Middle frontal gyrus (tissue), 1 donor: ENCODE results near the gene ZNF213.

Experiments
- DNase-seq: peaks from one replicate; pipeline ENCODE4 v3.0.0-alpha.2; 2015; ENCODE audit warnings: low spot score; ENCODE audit errors: extremely low spot score

Gene ZNF213, protein sequence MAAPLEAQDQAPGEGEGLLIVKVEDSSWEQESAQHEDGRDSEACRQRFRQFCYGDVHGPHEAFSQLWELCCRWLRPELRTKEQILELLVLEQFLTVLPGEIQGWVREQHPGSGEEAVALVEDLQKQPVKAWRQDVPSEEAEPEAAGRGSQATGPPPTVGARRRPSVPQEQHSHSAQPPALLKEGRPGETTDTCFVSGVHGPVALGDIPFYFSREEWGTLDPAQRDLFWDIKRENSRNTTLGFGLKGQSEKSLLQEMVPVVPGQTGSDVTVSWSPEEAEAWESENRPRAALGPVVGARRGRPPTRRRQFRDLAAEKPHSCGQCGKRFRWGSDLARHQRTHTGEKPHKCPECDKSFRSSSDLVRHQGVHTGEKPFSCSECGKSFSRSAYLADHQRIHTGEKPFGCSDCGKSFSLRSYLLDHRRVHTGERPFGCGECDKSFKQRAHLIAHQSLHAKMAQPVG

DNA sequence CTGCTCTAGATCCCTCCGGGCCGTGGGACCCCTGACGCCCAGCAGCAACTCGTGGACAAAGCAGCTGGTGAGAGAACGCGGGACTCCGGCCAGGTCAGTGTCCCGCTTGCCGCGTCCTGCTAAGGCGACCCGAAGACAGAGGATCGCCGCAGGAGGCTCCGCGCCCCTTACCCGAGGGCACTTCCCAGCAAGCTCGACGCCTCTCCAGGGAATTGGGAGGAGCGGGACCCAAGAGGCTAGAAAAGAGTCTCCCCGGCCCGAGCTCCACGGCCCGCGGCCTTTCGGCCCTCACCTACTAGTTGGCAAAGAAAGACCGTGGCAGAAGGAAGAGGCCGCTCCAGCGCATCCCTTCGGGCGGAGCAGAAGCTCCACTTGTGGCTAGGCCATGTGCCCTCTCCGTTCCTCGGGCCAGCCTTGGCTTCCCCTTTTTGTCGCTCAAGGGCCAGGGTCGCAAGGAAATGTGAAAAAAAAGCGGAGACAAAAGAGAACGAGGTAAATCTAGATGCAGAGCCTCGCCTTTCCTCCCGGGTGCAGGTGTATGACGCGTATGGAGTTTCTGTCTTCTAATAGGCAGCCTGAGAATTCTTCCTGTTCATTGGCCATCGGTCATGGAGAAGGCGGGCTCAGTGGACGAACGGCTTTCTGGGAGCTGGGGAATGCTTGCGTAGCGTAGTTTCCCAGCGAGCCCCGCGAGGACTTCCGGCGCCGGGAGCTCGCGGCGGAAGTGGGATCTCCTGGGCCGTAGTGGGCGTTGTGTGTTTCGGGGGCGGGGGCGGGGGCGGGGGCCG, at the start of gene ZNF213:
TSS of gene ZNF213 (plus strand) at position 692 of the 788 bp plus-strand sequence. CDS start 2,252 bp downstream, outside the sequence.
- peak; percentile 94 for DNase-seq

DNA sequence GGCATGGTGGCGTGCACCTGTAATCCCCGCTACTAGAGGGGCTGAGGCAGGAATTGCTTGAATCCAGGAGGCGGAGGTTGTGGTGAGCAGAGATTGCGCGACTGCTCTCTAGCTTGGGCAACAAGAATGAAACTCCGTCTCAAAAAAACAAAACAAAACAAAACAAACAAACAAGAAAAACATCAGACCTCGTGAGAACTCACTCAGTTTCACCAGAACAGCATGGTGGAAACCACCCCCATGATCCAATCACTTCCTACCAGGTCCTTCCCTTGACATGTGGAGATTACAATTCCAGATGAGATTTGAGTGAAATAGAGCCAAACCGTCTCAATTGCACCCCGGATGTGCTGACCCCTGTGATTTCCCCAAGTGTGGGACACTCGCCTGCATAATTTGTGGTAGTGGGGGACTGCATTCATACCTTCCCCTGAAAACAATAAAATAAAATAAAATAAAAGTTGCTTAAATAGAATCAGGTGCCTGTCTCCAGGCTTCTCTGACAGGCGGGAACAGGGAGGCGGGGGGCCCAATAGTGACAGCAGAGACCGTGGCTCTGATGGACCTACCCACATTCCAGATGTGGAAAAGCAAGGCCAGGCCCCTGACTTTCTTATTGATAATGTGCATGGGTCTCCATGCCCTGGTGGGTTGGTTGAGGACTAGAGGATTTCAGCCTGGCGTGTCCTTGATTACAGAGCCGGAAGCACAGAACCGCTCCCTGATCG, 48.8 kb upstream of the ZNF213 start:
- DNase-seq: no peak

DNA sequence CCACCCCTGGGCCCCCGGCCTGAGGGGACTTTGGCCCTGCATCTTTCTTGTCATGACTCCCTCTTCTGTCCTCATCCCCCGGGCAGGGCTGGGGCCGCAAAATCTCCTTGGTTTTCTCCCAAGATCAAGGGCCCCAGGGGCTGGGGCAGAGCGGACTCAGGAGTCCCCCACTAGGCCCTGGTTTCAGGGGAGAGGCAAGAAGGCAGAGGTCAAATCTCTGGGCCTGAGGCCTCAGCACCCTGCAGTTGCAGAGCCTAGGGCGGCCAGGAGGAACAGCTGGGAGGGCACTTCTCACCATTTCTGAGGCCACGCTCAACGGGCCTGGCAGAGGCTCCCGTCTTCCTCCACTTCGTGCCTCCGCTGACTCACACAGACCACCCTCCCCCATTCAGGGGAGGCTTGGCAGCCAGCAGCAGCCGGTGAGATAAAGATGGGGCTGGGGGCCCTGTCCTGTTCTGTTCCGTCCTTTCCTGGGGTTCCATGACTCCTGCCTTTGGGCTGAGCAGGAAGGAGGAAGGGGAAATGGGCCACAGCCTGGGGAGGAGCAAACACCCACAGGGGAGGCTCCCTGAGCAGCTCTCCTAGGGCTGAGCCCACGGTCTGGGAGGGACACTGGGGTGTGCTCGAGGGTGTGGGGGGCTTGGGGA, 48.1 kb upstream of the ZNF213 start:
- DNase-seq: no peak

DNA sequence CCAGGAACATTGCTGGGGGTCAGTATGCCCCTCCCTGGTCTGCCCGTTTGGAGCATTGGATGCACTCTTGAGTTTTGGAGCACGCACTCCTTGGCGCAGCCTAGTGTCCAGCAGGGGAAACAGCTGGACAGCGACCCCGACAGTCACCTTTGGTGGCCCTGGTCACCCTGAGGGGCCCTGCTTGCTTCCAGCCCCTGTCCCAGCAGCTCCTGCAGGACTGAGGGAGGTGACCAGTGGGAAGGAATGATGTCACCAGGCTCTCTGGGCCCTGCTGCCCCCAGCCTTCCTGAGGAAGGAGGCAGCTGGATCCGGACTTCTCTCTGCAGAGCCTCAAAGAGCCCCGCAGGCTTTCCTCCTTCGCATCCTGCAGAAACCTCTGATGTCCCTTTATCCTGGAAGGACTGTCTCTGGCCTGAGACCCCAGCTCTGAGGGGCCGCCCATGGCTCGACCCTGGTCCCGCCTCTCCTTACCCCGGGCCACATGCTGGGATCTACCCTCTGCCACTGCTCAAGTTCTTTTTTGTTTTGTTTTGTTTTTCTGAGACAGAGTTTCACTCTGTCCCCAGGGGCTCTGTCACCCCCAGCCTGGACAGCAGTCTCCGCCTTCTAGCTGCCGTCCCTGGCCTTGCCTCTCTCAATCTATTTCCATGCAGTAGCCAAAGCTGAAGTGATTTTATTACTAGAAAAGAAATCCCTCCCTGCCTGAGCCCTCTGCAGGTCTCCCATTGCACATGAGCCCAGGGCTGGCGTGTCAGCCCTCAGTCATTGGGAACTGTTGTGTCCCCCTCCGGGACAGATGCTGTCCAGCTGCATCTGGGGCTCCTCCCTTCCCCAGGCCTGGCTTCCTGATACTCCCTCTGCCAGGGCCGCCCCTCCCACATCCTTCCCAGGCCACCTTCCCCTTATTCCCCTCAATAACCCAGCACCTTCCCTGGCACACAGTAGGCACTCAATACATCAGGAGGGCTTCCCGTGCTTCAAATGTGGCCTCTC, 47.3 kb upstream of the ZNF213 start:
- no peak for DNase-seq

DNA sequence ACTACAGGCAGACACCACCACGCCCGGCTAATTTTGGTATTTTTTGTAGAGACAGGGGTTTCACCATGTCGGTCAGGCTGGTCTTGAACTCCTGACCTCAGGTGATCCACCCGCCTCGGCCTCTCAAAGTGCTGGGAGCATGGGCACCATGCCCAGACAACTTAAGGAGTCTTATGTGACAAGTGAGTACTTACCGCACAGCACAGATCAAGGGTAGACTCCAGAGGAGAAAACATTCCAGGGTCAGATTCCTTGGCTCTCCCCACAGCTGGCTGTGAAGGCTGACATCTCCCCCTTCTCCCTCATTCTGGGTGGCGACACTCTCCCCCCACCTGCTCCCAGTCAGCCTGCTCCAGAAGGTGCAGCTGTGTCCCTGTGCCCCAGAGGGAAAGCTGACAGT, 46.4 kb upstream of the ZNF213 start:
- no peak for DNase-seq

DNA sequence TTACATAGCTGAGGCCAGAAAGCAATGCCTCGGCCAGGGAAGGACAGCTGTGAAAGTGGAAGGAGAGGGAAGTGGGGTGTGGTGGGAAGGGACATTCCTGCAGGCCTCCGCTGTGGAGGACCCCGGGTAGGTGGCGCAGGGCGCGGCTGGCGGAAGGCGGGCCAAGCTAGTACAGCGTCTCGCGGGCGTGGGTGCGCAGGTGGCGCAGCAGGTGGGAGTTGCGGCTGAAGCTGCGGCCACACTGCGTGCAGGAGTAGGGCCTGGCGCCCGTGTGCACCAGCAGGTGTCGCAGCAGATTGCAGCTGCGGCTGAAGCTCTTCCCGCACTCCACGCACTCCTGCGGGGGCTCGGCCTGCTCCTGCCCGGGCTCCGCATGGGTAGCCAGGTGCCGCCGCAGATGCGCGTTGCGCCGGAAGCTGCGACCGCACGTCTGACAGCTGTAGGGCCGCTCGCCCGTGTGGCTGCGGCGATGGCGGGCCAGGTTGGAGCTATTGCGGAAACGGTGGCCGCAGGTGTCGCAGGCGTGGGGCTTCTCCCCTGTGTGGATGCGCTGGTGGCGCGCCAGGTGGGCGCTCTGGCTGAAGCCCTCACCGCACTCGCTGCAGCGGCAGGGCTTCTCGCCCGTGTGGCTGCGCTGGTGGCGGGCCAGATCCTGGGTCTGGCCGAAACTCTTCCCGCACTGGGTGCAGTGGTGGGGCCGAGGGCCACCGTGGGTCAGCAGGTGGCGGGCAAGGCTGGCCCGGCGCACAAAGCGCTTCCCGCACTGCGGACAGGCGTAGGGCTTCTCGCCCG, 45.7 kb upstream of the ZNF213 start:
- DNase-seq: no peak

DNA sequence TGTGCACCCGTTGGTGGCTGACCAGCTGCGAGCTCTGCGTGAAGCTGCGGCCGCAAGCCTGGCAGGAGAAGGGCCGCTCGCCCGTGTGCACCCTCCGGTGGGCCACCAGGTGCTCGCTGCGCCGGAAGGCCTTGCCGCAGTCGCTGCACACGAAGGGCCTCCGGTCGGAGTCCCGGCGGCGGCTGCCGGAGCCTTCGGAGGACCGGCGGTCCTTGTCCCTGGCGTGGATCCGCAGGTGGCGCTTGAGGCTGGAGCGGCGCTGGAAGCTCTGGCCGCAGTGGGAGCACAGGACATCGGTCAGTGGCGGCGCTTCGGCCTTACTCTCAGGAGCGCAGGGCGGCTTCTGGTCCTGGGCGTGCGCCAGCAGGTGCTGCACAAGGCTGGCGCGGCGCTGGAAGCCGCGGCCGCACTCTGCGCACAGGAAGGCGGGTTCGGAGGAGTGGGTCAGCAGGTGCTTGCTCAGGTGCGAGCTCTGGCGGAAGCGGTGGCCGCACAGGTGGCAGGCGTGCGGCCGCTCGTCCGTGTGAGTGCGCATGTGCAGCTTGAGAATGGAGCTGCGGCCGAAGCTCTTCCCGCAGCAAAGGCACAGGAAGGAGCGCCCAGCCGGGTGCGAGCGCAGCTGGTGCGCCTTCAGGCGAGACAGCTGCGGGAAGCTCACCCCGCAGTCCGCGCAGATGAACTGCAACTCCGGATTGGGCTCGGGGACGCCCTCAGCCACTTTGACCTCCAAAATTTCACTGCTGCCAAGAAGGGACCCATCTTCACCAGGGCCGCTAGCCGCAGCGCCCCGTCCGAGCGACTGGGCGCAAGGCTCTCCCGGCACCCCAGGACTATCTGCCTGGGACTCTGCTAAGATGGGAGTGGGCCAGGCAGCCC, 44.9 kb upstream of the ZNF213 start:
- DNase-seq: no peak

DNA sequence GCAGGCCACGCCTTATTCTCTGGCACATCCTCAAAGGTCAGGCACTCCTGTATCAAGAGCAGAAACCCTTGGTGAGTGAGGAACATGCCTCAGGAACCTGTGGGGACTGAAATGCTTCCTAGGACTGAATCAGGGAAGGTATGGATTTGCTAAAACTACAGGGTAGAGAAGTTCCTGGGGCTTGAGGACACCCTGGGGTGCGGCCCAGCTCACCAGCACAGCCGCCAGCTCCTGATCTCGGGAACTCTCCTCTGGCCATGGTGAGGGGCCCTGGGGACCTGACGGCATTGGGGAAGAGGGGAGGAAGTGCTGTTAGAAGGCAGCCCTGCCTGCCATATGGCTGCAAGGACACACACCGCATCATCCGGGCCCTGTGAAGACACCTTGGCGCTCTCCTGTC, 43.3 kb upstream of the ZNF213 start:
- DNase-seq: no peak

DNA sequence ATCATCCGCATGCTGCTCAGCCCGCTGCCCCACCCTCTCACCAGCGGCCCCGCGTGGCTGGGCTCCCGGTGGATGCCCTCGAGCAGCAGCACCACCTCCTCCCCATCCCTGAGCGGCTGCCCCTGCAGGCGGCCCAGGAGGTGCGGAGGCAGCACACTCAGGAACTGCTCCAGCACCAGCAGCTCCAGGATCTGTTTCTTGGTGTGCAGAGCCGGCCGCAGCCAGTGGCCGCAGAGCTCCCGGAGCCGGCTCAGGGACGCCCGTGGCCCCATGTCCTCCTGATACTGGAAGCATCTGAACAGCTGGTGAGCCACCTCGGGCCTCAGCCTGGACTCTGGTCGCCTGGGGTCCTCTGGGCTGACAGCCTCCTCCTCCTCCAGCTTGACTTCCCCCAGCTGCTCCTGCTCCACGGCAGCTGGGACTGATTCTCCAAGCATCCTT, 42.3 kb upstream of the ZNF213 start:
- no peak for DNase-seq

DNA sequence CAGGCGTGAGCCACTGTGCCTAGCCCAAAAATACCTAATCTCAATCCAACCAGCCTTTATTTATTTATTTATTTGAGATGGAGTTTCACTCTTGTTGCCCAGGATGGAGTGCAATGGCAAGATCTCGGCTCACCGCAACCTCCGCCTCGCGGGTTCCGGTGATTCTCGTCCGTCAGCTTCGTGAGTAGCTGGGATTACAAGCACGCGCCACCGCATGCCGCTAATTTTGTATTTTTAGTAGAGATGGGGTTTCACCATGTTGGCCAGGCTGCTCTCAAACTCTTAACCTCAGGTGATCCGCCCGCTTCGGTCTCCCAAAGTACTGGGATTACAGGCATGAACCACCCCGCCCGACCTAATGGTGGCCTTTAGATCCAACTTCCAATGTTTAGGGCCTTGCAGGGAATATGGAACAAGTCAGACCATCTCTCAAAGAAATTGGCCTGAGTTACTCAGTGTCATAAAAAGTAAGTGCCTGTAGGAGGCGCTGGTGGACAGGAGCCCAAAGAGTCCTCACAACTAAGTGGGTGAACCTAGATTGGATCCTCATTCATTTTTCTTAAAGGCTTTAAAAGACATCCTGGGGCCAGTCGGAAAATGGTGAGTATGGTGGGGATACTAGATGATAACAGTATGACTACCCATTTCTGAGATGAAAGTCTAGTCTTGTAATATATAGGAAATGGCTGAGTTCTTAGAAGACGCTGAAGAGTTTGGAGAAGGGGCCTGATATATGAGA, 40.4 kb upstream of the ZNF213 start:
- no peak for DNase-seq

DNA sequence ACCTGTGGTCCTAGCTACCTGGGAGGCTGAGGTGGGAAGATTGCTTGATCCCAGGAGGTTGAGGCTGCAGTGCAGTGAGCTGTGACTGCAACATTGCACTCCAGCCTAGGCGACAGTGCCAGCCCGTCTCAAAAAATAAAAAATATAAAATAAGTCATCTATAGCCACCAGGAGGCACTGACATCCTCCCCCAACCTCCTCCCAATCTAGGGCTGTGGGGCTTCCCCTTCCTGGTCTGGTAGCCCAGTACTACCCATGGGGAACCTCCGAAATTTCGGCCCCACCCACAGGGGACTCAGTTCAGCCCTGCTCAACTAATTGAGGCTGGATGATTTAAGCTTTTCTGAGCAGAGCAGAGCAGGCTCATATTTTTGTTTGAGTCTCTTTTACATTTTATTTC, 39.0 kb upstream of the ZNF213 start:
- no peak for DNase-seq

DNA sequence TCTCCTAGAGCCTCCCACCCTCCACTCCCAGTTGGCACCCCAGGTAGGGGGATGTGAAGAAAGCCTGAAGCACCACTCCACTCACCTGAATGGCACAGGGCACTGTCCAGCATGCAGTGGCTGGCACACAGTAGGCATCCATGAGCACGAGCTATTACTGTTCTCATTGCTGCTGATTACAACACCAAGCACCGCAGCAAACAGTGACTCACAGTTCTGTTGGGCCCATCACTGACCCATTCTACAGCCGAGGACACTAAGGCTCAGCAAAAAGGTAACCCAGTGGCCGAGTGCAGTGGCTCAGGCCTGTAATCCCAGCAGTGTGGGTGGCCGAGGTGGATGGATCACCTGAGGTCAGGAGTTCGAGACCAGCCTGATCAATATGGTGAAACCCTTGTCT, 38.5 kb upstream of the ZNF213 start:
- no peak for DNase-seq

DNA sequence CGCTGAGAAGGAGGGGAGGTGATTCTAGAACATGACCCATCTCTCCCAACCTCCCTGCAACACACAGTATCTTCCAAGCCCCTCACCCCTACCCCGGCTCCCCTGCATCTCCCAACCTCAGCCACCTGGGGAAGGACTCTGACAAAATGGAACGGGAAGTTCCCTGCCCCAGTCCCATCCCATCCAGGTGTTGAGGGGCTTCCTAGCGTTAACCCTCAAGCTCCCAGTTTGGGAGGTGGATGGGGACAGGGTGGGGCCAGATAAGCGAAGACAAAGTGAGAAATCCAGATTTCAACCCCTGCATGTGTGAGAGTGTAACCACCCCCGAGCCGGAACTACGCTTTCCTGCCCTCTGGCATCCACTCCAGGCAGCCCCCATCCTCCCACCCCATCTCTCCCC, 37.6 kb upstream of the ZNF213 start:
- DNase-seq: no peak

DNA sequence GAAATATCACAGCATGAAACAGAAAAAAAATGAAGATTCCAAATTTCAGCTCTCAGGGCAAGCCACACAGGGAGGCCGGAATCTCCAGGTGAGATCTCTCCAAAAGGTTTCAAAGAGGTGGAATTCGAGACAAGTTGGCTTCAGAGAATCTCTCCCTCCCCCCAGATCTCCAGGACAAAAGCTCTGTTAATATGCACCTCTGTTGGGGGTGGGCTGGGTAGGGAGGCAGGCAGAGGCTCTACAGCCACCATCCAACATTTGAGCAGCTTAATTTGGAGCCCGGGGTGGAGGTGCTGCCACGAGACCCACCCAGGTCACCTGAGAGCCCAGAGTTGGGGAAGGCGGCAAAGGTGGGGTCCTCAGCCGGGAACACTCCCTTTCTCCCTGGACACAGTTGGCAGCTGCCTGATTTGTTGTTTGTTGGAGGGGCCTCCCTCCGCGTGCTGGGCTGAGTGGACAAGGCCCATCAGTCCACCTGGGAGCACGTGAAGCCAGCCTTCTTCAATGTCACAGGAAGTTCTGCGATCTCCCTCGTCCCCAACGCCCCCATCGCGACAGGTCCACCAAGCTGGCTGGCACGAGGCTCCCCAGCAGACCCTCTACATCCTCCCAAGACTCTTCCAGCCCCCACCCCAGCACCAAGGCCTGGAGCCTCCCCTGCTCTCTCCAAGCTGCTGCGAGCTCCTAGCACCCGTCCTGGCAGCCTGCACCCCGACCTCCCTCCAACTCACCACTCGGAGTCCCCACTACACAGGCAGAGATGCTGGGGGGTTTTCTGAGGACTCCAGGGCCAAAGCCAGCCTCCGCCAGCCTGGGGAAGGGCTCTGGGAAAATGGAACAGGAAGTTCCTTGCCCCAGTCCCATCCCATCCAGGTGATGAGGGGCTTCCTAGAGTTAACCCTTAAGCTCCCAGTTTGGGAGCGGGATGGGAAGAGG, 36.1 kb upstream of the ZNF213 start, which contains the start of gene ZSCAN10:
TSS of gene ZSCAN10 (minus strand) at position 836 of the 936 bp plus-strand sequence. CDS start 6,357 bp downstream, outside the sequence.
- DNase-seq: no peak

DNA sequence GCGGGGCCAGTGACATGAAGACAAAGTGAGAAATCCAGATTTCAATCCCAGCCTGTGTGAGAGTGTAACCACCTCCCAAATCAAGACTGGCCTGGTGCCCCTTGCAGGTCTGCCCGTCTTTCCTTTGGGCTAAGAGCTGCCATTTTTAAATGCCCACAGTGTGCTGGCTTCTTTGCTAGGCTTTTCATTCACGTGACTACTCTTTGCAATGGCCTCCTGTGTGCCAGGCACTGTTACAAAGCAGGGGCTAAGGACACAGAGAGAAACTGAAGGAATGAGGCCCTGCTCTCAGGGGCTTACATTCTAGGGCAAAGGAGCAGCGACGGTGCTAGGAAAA, 35.5 kb upstream of the ZNF213 start:
- no peak for DNase-seq

DNA sequence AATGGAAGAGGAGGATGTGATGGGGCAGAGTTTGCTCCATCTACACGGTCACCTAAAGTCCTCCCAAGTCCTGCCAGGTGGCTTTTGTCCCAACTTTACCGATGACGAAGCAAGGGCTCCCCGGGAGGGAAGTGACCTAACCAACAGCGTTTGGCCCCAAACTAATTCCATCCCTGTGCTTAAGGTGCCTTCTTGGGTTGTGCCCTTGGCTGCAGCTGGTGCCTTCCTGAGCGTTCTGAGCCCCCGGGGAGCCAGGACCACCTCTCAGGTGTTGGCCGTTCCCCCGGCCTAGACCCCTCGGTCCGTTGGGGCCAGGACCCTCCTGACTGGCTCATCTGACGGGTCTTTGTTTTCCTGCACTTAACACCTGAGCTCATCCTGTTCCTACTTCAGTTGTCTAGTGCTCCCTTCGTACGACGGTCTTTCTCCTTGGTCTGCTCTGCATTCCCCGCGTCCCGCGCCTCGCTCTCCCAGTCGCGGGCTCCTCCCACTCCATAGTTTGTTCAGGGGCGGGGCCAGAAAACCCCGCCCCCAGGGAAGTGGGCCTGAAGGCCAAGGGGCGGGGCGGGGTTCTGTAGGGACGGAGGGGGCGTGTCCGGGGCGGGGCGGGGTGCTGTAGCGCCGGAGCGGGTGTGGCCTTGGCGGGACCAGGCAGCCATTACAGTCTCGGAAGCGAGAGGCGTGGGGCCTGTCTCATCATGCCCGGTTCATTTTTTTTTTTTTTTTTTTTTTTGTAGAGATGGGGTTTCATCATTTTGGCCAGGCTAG, 34.9 kb upstream of the ZNF213 start:
- DNase-seq: no peak
